A673 (cell line): ENCODE results near the gene PARS2. TPM values are rescaled to one million over a fixed set of nuclear protein-coding genes. Genes with fewer than 3 reads are reported as not detected.
A peak's percentile ranks its signal among the peaks of the same experiment; 100 is the strongest.

Source experiments
- BruUV-seq: library from RNA; stranded (reverse); fragments of 400-500 nt; replicated peaks from 2 replicates; lab custom pipeline; 2021; lab: Mats Ljungman, UMichigan
- CTCF ChIA-PET: fragments of 300-600 bp; sonication (Branson Sonifier 250); formaldehyde crosslinking; loops from one replicate; lab custom pipeline; 2022; ENCODE audit warnings: antibody characterized with exemption; lab: Charles Lee
- POLR2A ChIA-PET: fragments of 300-600 bp; sonication (Branson Sonifier 250); formaldehyde crosslinking; loops from one replicate; lab custom pipeline; 2022; ENCODE audit warnings: antibody characterized with exemption; ENCODE audit not compliant: low non-redundant PET; lab: Charles Lee
- DNase-seq: peaks from one replicate; pipeline ENCODE4 v3.0.0-alpha.2; 2015; ENCODE audit warnings: low spot score
- H3K27ac ChIP-seq: fragments of 200-600 bp; sonication (generic); 2 replicates; pipeline ENCODE4 v1.5.1; 2016; ENCODE audit warnings: mixed run types, low read depth, mild to moderate bottlenecking, mixed read lengths, antibody characterized with exemption, low read length; ENCODE audit not compliant: poor library complexity, severe bottlenecking
- H3K27me3 ChIP-seq: fragments of 200-600 bp; sonication (generic); replicated peaks from 2 replicates; pipeline ENCODE4 v1.6.1; 2017; ENCODE audit warnings: mixed run types, low read depth, mild to moderate bottlenecking, mixed read lengths, antibody characterized with exemption, low read length; ENCODE audit not compliant: insufficient read depth, poor library complexity
- H3K36me3 ChIP-seq: fragments of 200-600 bp; sonication (generic); 2 replicates; pipeline ENCODE4 v1.6.1; 2016; ENCODE audit warnings: mixed run types, mild to moderate bottlenecking, mixed read lengths, antibody characterized with exemption, low read length; ENCODE audit not compliant: insufficient read depth, poor library complexity, severe bottlenecking
- H3K4me1 ChIP-seq: fragments of 200-600 bp; sonication (generic); 2 replicates; pipeline ENCODE4 v1.6.1; 2017; ENCODE audit warnings: mixed run types, mild to moderate bottlenecking, mixed read lengths, antibody characterized with exemption, low read length; ENCODE audit not compliant: insufficient read depth, poor library complexity, severe bottlenecking
- H3K4me3 ChIP-seq: fragments of 200-600 bp; sonication (generic); 2 replicates; pipeline ENCODE4 v1.5.1; 2016; ENCODE audit warnings: low read depth, mixed run types, mild to moderate bottlenecking, mixed read lengths, low read length; ENCODE audit not compliant: poor library complexity, severe bottlenecking
- H3K9me3 ChIP-seq: fragments of 200-600 bp; sonication (generic); 2 replicates; pipeline ENCODE4 v1.6.1; 2016; ENCODE audit warnings: mixed run types, low read depth, mild to moderate bottlenecking, mixed read lengths, antibody characterized with exemption, low read length; ENCODE audit not compliant: poor library complexity, severe bottlenecking
- CTCF ChIP-seq: fragments of 300-800, 200-600 bp; sonication (generic); conservative IDR thresholded peaks from 2 replicates; pipeline ENCODE4 v1.5.1; 2017; ENCODE audit warnings: low read depth, mild to moderate bottlenecking, antibody characterized with exemption, low read length, moderate library complexity, mixed read lengths
- EZH2 ChIP-seq: fragments of 200-600 bp; sonication (generic); IDR thresholded peaks from 2 replicates; pipeline ENCODE4 v1.6.1; 2017; ENCODE audit warnings: borderline replicate concordance, low read depth, mild to moderate bottlenecking, mixed read lengths, antibody characterized with exemption, low read length; ENCODE audit not compliant: poor library complexity, severe bottlenecking
- intact Hi-C: fragments of 100-400 bp; cut with micrococcal nuclease; formaldehyde crosslinking; loops from one replicate; pipeline ENCODE4 v1.10.0; 2022; ENCODE audit not compliant: unreplicated experiment
- total RNA-seq: library from RNA; stranded (reverse); gene quantifications from 2 replicates; pipeline ENCODE4 v1.2.3, GENCODE V29; 2021

Gene PARS2
- total RNA-seq, 1 experiment from 2014 or later: 6.9 TPM

GRCh38 chr1:54782588-54782987 lies 18.3 kb upstream of the PARS2 start:
- H3K27ac ChIP-seq: no peak overlapping the region
- DNase-seq: no peak
- peaks cover 25% of the 10 kb centered on the region for H3K27me3 ChIP-seq
- ChIA-PET CTCF (interaction anchor here (0.7 kb wide), 1 partner anchor 19 kb away, joined by 4 read pairs; the partner anchor contains the start of gene TTC22), POLR2A (no interaction called here)
- no TSS peak for BruUV-seq
- H3K4me3 ChIP-seq: no peak overlapping the region
- H3K4me1 ChIP-seq: no peaks in the 10 kb centered on the region
- TF ChIP-seq CTCF (no peak), EZH2 (no peak)
- intact Hi-C loops: no loop called here
- no peaks in the 10 kb centered on the region for H3K9me3 ChIP-seq
- H3K36me3 ChIP-seq: no peaks in the 10 kb centered on the region

- Histone ChIP-seq H3K36me3 (no peaks in the 10 kb centered on the region), H3K4me1 (peaks cover 2% of the 10 kb centered on the region), H3K27ac (no peak overlapping the region), H3K9me3 (no peaks in the 10 kb centered on the region), H3K27me3 (peaks cover 25% of the 10 kb centered on the region), H3K4me3 (no peak overlapping the region)
- POLR2A ChIA-PET: no interaction called here
- intact Hi-C loops: no loop called here
- BruUV-seq: no TSS peak
- CTCF ChIA-PET: no interaction called here
- DNase-seq: no peak
- TF ChIP-seq EZH2: no peak
- no peak for TF ChIP-seq CTCF
These were observed 17.8 kb upstream of the PARS2 start for GRCh38 chr1:54782156-54782555.

- BruUV-seq: no TSS peak
- intact Hi-C loops: no loop called here
- no peak overlapping the region for H3K4me3 ChIP-seq
These were observed 16.9 kb upstream of the PARS2 start for GRCh38 chr1:54781023-54781723.

More at GRCh38 chr1:54781023-54781723, 16.9 kb upstream of the PARS2 start:
- CTCF ChIA-PET: no interaction called here
- H3K36me3 ChIP-seq: no peaks in the 10 kb centered on the region
- no peak overlapping the region for H3K27ac ChIP-seq
- DNase-seq: no peak
- peaks cover 25% of the 10 kb centered on the region for H3K27me3 ChIP-seq
- no peaks in the 10 kb centered on the region for H3K9me3 ChIP-seq
- POLR2A ChIA-PET: interaction anchor here (0.7 kb wide), 1 partner anchor 868 kb away, joined by 6 read pairs; no protein-coding TSS in a partner anchor
- TF ChIP-seq EZH2 (peak; percentile 32), CTCF (no peak)
- H3K4me1 ChIP-seq: peaks cover 11% of the 10 kb centered on the region
